ENCODE results near the gene SCAP. TPM values are rescaled to one million over a fixed set of nuclear protein-coding genes. Genes with fewer than 3 reads are reported as not detected.
"Not testable (repeated sequence)": the region's sequence is repeated elsewhere in the genome, so short reads cannot be mapped to it uniquely, and the experiment has no call there.

SCAP gene
- total RNA-seq (2014; rRNA removed; shearing (Covaris generic)) = 62.5 and 81.4 TPM in 2 replicates

DNA sequence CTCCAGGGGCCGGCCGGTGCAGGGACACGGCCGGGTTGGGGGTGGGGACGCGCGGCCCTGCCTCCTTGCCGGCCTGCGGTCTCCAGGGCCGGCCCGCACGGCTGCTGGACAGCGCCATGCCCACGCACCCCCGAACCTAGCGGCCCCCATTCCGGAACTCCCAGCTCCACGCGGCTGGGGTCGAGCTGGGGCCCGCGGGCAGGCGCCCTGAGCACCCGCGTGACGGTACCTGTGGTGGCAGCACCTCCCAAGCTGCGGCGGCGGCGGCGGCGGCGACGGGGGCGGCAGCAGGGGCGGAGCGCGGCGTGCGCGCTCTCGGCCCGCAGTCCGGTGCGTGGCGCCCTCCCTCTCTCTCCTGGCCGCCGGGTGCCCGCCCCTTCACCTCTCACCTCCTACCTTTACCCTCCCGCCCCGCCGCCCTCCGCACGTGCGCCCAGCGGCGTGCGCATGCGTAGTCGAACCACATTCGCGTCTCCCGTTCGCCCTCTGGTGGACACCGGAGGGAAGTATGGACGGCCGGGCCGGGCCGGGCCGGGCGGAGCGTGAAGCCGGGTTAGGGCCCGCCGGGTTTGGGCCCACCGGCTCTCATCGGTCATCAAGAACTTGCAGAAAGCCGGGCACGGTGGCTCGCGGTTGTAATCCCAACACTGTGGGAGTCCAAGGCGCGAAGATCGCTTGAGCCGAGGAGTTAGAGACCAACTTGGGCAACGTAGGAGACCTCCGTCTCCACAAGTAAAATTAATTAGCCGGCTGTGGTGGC, at the start of gene SCAP:
TSS of gene SCAP (minus strand) at position 372 of the 760 bp plus-strand sequence. CDS start 32,948 bp downstream, outside the sequence.
- peak; percentile 86 for DNase-seq (ENCODE audit: low spot score)
- in situ Hi-C loops (cut with HindIII; ENCODE audit: low sequenced_read_pairs) = no loop called here

DNA sequence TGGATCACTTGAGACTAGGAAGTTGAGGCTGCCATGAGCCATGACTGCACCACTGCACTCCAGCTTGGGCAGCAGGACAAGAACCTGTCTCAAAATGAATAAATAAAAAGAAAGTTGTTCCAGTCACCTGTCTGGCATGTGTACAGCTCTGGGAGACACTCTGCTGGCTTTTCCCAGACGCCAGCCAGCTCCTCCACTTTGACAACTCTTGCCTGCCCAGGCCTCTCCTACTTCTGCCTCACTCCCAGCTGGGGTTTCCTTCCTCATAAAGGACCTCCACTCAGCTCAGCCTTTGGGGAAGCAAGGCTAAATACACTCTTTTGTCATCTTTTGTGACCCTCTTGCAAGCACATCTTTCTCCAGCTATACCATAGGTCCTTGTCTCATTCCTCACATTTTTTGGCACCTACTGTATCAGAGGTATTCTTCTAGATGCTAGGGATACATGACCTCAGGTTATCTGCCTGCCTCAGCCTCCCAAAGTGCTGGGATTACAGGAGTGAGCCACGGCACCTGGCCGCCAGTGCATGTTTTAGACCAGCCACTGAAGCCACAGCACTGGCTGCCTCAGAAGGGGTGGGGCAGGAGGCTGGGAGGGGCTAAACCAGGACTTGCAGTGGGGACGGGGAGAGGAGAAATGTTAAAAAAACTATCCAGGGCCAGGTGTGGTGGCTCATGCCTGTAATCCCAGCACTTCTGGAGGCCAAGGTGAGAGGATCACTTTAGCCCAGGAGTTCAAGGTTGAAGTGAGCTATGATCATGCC, 47.8 kb upstream of the SCAP start:
- in situ Hi-C loops (cut with HindIII; ENCODE audit: low sequenced_read_pairs) = no loop called here
- no peak for DNase-seq (ENCODE audit: low spot score)

DNA sequence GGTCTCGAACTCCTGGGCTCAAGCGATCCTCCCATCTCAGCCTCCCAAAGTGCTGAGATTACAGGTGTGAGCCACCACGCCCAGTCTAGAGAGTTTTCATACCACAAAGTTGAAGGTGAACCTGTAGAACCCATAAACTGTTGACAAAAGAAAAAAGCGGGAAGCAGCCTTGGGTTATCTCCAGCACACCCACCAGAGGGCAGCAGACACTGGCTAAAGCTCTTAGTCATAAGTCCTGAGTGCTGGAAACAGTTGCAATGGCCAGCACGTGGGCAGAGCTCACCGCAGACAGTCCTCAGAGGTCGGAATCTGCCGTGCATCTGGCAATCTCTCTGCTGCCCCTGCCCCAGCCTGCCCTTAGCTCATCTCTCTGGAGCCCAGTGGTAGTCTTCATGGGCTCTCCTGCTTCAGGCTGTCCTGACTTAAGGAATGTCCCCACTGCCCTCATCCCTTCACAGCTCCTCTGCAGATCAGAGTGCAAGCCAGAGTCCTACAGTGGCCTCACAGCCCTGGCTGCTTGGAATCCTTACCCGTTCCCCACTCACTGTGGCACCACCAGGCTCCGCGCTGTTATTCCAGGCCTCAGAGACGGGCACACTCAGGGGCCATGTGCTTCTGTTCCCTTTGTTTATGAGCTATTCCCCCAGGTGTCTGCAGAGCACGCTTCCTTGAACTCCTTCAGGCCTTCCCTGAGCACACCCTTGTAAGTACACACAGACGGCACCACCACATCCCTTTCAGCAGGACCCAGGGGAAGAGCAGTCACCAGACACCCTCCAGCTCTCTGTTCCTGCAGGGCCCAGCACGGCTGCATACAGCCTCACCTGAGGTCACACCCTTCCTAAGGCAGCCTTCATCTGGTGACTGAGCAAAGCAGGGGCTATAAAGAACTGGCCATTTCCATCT, 46.6 kb upstream of the SCAP start:
- in situ Hi-C loops (cut with HindIII; ENCODE audit: low sequenced_read_pairs) = no loop called here
- DNase-seq (ENCODE audit: low spot score) = peak; percentile 94

DNA sequence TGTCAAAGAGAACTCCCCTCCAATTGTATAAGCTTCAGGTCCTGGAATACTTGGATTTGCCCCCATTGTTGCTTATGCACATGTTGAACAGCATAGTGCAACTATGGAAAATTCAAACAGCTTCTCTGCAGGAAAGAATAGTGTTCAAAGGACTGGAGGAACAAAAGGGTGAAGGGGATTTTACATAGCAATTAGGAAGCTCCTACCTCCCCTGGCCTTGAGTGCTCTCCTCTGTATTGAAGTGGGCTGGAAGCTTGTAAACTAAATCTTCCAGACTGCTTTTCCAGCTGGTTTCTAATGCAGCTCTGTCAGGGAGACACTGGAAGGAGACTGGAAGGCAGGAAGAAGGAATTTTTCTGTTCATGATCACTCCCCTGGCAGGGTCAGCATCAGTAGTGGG, 45.0 kb upstream of the SCAP start:
- DNase-seq (ENCODE audit: low spot score) = no peak
- in situ Hi-C loops (cut with HindIII; ENCODE audit: low sequenced_read_pairs) = no loop called here

DNA sequence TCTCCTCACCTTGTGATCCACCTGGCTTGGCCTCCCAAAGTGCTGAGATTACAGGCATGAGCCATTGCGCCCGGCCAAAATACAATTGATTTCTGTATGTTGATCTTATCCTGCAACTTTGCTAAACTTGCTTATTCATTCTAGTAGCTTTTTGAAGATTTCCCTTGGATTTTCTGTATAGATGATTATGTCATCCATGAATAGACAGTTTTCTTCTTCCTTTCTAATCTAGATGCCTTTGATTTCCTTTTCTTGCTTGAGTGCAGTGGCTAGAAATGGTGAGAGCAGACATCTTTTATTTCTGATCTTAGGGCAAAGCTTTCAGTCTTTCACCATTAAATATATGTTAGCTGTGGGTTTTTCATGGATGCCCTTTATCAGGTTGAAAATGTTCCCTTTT, 42.2 kb upstream of the SCAP start:
- in situ Hi-C loops (cut with HindIII; ENCODE audit: low sequenced_read_pairs) = no loop called here
- DNase-seq (ENCODE audit: low spot score) = no peak

DNA sequence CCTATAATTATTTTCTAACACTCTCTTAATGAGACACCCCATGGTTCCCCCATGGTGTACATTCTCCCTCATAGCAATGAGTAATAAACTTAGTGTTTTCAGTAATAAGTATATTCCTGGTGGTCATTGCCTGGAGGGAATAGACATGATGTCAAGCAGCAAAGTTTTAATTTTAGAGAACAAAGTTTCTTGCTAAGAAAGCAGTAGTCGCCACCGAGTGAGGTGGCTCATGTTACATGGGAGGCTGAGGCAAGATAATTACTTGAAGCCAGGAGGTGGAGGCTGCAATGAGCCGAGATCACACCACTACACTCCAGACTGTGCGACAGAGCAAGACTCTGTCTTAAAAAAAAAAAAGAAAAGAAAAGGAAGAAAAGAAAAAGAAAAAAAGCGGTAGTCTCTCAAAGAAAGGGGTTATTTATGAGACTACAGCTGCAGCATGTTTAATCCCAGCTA, 40.2 kb upstream of the SCAP start:
- peak; percentile 22 for DNase-seq (ENCODE audit: low spot score)
- in situ Hi-C loops (cut with HindIII; ENCODE audit: low sequenced_read_pairs) = no loop called here

DNA sequence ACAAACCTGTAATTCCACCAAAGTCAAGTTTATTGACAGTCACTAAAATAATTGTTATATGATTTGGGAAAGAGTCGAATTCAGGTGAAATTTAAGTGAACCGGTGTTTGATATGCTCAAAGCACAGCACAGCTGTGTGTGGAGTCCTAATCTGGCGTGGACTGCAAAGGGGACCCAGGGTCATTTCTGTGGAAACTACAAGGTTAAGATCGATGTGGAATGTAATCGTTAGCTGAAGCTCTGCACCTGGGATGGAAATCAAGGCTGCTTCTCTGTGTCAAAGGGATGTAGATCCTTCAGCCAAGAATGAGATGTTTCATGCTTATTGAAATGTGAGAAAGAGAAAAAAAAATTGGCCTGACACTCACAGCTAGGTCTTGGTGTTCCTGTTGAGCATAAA, 39.4 kb upstream of the SCAP start:
- in situ Hi-C loops (cut with HindIII; ENCODE audit: low sequenced_read_pairs) = no loop called here
- DNase-seq (ENCODE audit: low spot score) = no peak

DNA sequence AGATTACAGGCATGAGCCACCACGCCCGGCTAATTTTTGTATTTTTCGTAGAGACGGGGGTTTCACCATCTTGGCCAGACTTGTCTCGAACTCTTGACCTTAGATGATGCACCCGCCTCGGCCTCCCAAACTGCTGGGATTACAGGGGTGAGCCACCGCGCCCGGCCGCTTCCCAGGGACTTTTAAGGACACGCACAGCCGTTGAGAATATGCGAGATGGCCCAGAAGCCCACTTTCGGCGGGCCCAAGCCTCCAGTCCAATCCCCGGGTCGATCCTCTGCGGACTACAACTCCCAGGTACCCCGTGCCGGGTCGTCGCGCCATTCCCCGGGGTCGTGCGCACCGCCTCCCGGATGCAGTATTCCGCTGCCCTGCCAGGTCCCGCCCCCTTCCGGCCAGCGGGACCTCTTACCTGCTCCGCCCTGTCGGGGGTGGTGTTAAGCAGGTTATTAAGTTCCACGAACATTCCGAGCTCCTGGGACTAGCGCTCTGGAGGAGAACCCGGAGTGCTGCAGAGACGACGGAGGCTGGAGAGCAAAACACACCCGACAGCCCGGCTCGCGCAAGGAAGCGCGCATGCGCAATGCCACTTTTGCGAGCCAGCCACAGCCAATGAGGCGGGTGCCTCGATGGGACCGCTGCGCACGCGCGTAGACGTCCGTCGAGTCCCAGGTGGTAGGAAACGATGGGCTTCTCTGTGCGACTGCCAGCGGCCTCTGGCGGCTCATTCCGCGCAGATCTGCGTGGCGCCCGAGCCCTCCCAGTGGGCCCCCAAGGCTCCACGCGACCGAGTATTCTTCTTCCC, 37.6 kb upstream of the SCAP start, which contains the start of gene ELP6:
TSS of gene ELP6 (minus strand) at position 588 of the 805 bp plus-strand sequence. CDS start at position 466, 122 bp downstream.
- DNase-seq (ENCODE audit: low spot score) = peak; percentile 95
- in situ Hi-C loops (cut with HindIII; ENCODE audit: low sequenced_read_pairs) = no loop called here

DNA sequence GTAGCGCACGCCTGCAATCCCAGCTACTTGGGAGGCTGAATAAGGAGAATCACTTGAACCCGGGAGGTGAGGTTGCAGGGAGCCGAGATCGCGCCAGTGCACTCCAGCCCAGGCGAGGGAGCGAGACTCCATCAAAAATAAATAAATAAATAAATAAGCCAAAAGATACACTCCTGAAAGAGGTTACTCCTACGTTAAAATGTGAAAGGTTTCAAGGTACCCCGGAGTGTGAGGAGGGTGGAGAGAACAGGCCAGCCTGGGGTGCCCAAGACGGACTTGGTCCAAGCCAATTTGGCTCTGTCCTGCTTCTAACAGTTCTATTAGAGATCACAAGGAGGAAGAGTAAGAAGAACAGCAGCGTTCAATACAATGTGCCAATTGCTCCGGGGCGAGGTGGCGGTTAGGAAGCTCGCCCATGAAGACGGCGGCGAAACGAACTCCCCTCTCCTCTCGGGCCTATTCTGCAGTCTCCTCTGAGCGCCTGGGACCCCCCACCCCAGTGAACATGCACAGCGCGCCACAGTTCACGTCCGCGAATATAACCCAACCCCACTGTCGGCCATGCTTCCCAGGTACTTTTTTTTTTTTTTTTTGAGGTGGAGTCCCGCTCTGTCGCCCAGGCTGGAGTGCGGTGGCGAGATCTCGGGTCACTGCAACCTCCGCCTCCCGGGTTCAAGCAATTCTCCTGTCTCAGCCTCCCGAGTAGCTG, 36.8 kb upstream of the SCAP start:
- in situ Hi-C loops (cut with HindIII; ENCODE audit: low sequenced_read_pairs) = no loop called here
- DNase-seq (ENCODE audit: low spot score) = peak; percentile 22

DNA sequence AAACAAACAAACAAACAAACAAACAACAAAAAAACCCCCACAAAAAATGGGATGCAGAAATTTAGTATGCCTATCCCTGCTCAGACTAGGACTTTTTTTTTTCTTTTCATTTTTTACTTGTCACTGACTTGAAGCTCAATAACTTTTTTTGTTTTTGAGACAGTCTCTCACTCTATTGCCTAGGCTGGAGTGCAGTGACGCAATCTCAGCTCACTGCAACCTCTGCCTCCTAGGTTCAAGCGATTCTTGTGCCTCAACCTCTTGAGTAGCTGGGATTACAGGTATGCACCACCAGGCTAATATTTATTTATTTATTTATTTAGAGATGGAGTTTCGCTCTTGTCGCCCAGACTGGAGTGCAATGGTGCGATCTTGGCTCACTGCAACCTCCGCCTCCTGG, 29.5 kb upstream of the SCAP start:
- DNase-seq (ENCODE audit: low spot score); in situ Hi-C loops (cut with HindIII; ENCODE audit: low sequenced_read_pairs): not testable (repeated sequence)

DNA sequence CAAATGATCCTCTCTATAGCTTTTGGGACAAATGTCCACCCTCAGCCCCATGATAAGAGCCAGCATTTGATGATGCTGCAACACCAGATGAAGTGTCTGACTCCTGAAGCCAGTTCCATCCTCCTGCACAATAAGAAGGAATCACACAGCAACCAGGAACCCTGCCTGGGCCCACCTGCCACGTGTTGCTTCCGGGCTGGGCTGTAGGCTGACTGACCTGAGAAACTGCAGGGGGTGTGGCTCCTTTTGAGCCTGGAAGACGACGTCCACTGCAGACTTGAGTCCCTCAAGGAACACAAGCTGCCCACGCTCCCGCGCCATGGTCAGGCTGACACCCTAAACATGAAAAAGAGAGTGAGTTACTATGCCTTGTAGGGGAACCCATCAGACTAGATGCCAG, 28.4 kb upstream of the SCAP start:
- in situ Hi-C loops (cut with HindIII; ENCODE audit: low sequenced_read_pairs) = no loop called here
- DNase-seq (ENCODE audit: low spot score) = no peak

DNA sequence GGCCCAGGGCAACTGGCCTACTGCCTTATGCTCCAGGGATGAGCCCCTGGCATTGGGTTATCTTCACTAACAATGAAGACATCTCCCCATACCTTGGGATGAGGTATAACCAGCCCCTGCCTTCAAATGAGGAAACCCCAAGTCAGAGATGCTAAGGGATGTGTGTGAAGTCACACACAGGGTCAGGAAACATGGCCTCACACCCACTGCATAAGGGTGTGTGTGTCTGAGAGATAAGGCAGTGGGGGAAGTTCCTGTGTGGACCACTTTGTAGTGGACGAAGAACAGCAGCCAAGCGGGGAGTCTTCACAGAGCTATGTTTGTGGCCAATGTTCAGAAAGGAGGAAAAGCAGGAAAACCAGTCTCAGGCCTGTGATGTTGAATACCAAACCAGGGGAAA, 27.3 kb upstream of the SCAP start:
- no peak for DNase-seq (ENCODE audit: low spot score)
- in situ Hi-C loops (cut with HindIII; ENCODE audit: low sequenced_read_pairs) = no loop called here

DNA sequence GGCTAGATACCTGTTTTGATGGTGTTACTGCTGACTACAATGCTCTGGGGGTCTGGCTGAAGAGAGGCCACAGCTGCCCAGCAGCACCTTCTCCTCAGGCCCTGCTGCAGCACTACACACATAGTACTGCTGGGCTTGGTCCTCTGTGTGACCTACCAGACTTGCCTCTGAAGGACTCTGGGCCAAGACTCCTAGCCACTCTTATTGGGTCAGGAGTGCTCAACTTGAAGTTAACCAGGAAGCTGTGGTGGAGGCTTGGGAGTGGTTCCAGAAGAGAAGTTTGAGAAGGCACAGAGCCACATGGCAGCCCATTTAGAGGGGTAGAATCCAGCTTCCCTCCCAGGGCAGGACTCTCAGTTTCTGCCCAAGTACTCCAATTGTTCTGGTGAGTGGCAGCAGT, 21.2 kb upstream of the SCAP start:
- no peak for DNase-seq (ENCODE audit: low spot score)
- in situ Hi-C loops (cut with HindIII; ENCODE audit: low sequenced_read_pairs) = no loop called here

DNA sequence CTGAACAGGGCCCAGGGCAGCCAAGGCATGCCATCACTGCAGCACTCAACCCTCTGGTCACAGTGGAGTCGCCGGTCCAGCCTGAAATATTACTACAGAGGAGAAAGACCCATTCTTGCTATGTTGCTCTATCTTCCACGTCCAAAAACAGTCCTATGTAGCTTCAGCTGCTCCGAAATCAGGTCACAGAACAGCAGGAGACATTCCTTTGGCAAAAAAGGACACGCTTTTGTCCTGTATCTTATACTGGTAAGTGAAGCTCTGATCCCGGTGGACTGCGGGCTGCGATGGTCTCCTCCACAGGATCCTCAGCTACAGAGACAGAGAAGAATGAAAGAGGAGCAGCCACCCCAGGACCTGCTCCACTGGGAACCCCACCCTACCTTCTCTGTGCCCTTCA, 20.1 kb upstream of the SCAP start:
- in situ Hi-C loops (cut with HindIII; ENCODE audit: low sequenced_read_pairs) = no loop called here
- DNase-seq (ENCODE audit: low spot score) = peak; percentile 85

DNA sequence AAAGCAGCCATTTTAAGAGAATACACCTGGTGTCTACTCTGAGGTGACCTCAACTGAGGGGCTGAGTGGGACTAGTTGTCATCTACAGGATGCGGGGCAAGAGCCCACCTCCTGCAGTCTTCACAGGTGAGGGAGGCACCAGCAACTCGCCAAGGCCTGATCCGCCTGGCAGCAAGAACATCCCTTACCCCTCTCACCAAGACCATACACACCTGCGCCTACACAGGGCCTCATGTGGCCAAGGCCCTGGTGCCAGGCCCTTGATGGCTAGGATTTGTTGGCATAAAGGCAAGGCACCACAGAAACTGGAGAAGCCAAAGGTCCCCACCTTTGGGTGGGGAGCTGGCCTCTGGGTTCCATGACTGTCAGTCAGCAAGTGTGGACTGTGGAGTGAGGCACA, 19.4 kb upstream of the SCAP start:
- in situ Hi-C loops (cut with HindIII; ENCODE audit: low sequenced_read_pairs) = no loop called here
- DNase-seq (ENCODE audit: low spot score) = no peak

DNA sequence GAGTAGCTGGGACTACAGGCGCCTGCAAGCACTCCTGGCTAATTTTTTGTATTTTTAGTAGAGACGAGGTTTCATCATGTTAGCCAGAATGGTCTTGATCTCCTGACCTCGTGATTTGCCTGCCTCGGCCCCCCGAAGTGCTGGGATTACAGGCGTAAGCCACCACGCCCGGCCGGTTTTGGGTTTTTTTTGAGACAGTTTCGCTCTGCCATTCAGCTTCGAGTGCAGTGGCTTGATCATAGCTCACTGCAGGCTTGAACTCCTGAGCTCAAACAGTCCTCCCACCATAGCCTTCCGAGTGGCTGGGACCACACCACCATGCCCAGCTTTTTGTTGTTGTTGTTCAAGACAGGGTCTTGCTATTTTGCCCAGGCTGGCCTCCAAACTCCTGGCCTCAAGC, 16.0 kb upstream of the SCAP start:
- in situ Hi-C loops (cut with HindIII; ENCODE audit: low sequenced_read_pairs) = no loop called here
- no peak for DNase-seq (ENCODE audit: low spot score)

DNA sequence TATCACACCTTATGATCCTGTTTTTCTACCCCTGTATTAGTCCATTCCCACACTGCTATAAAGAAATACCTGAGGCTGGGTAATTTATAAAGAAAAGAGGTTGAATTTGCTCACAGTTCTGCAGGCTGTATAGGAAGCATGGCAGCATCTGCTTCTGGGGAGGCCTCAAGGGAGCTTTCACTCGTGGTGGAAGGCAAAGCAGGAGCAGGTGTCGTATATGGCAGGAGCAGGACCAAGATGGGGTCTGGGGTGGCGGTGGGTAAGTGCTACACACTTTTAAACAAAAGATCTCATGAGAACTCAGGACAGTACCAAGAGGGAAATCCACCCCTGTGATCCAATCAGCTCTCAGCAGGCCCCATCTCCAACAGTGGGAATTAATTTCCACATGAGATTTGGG, 15.4 kb upstream of the SCAP start:
- no peak for DNase-seq (ENCODE audit: low spot score)
- in situ Hi-C loops (cut with HindIII; ENCODE audit: low sequenced_read_pairs) = no loop called here

DNA sequence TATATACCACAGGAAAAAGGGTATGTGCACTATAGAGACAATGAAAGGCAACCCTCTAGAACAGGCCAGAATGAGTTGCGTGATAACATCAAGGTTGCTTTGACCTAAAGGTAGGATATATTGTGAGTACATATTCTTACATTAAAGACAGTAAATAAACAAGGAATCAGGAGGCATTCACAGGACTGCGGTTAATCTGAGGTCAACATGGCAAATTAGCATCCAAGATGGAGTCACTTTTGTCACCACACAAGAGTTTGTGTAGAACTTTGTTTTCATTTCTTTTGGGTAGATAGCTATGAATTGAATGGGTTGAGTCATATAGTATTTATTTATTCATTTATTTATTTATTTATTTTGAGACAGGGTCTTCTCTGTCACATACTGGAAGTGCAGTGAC, 11.5 kb upstream of the SCAP start:
- in situ Hi-C loops (cut with HindIII; ENCODE audit: low sequenced_read_pairs) = no loop called here
- no peak for DNase-seq (ENCODE audit: low spot score)

Data from G401 (cell line).